Measurements from ENCODE around the gene KIDINS220.

The KIDINS220 gene

GRCh38 chr2:8851811-8852560, 14.6 kb upstream of the KIDINS220 start:
- DNase-seq (ENCODE audit: low read depth), result no peak

- no peak for DNase-seq (ENCODE audit: low read depth)
Measured at GRCh38 chr2:8850845-8851487, 13.6 kb upstream of the KIDINS220 start.

GRCh38 chr2:8849327-8849726, 11.9 kb upstream of the KIDINS220 start:
- no peak for DNase-seq (ENCODE audit: low read depth)

- DNase-seq (ENCODE audit: low read depth), result no peak
Measured at GRCh38 chr2:8848328-8849100, 11.1 kb upstream of the KIDINS220 start.

- DNase-seq (ENCODE audit: low read depth), result no peak
Measured at GRCh38 chr2:8847400-8847799, 10.0 kb upstream of the KIDINS220 start.

GRCh38 chr2:8841932-8842331, 4.5 kb upstream of the KIDINS220 start:
- DNase-seq (ENCODE audit: low read depth), result no peak

GRCh38 chr2:8840475-8841091, 3.2 kb upstream of the KIDINS220 start:
- no peak for DNase-seq (ENCODE audit: low read depth)

GRCh38 chr2:8839189-8839965, 2.0 kb upstream of the KIDINS220 start:
- DNase-seq (ENCODE audit: low read depth), result no peak

- no peak for DNase-seq (ENCODE audit: low read depth)
Measured at GRCh38 chr2:8837795-8838140, 355 bp upstream of the KIDINS220 start.

GRCh38 chr2:8835279-8835678, 2.1 kb downstream of the KIDINS220 start:
- no peak for DNase-seq (ENCODE audit: low read depth)

GRCh38 chr2:8833853-8834252, 3.6 kb downstream of the KIDINS220 start:
- no peak for DNase-seq (ENCODE audit: low read depth)

- no peak for DNase-seq (ENCODE audit: low read depth)
Measured at GRCh38 chr2:8831516-8831915, 5.9 kb downstream of the KIDINS220 start.

GRCh38 chr2:8827729-8828128, 9.7 kb downstream of the KIDINS220 start:
- no peak for DNase-seq (ENCODE audit: low read depth)

GRCh38 chr2:8822218-8822617, 15.2 kb downstream of the KIDINS220 start:
- DNase-seq (ENCODE audit: low read depth), result no peak

- DNase-seq (ENCODE audit: low read depth), result no peak
Measured at GRCh38 chr2:8821276-8822217, 15.9 kb downstream of the KIDINS220 start.

- no peak for DNase-seq (ENCODE audit: low read depth)
Measured at GRCh38 chr2:8819948-8820347, 17.5 kb downstream of the KIDINS220 start.

- no peak for DNase-seq (ENCODE audit: low read depth)
Measured at GRCh38 chr2:8819194-8819593, 18.2 kb downstream of the KIDINS220 start.

- DNase-seq (ENCODE audit: low read depth), result no peak
Measured at GRCh38 chr2:8817221-8817620, 20.2 kb downstream of the KIDINS220 start.

- DNase-seq (ENCODE audit: low read depth), result no peak
Measured at GRCh38 chr2:8806885-8807704, 30.3 kb downstream of the KIDINS220 start.

Data from activated T-cell treated with anti-CD3 and anti-CD28 coated beads for 24 hours (primary cell).